ENCODE results near the gene DACT1.

DACT1 gene

GRCh38 chr14:58635091-58635830, 2.5 kb upstream of the DACT1 start:
- no peak for DNase-seq (ENCODE audit: low read depth in 2 of 2)
- TF ChIP-seq, protein P1, sequence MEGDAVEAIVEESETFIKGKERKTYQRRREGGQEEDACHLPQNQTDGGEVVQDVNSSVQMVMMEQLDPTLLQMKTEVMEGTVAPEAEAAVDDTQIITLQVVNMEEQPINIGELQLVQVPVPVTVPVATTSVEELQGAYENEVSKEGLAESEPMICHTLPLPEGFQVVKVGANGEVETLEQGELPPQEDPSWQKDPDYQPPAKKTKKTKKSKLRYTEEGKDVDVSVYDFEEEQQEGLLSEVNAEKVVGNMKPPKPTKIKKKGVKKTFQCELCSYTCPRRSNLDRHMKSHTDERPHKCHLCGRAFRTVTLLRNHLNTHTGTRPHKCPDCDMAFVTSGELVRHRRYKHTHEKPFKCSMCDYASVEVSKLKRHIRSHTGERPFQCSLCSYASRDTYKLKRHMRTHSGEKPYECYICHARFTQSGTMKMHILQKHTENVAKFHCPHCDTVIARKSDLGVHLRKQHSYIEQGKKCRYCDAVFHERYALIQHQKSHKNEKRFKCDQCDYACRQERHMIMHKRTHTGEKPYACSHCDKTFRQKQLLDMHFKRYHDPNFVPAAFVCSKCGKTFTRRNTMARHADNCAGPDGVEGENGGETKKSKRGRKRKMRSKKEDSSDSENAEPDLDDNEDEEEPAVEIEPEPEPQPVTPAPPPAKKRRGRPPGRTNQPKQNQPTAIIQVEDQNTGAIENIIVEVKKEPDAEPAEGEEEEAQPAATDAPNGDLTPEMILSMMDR (IDR thresholded peaks at IDR 0.05; ENCODE audit: low read depth, low read length), result no peak
- no peak overlapping the region for H3K4me3 ChIP-seq (replicated peaks in 1 of 2; ENCODE audit: low read depth in 2 of 2, low read length in 2 of 2)

- TF ChIP-seq, protein P1 (IDR thresholded peaks at IDR 0.05; ENCODE audit: low read depth, low read length), result no peak
- DNase-seq (ENCODE audit: low read depth in 2 of 2), result no peak
Observed at GRCh38 chr14:58636129-58636528, 1.6 kb upstream of the DACT1 start.

GRCh38 chr14:58637040-58637390, 747 bp upstream of the DACT1 start:
- TF ChIP-seq, protein P1 (IDR thresholded peaks at IDR 0.05; ENCODE audit: low read depth, low read length), result no peak
- peak; percentile 75 to 91 for DNase-seq (ENCODE audit: low read depth in 2 of 2)
- peak overlapping the region; percentile 64 to 73 for H3K4me3 ChIP-seq (replicated peaks in 1 of 2; ENCODE audit: low read depth in 2 of 2, low read length in 2 of 2)

More at GRCh38 chr14:58636129-58636528, 1.6 kb upstream of the DACT1 start:
- no peak overlapping the region for H3K4me3 ChIP-seq (replicated peaks in 1 of 2; ENCODE audit: low read depth in 2 of 2, low read length in 2 of 2)

DNA sequence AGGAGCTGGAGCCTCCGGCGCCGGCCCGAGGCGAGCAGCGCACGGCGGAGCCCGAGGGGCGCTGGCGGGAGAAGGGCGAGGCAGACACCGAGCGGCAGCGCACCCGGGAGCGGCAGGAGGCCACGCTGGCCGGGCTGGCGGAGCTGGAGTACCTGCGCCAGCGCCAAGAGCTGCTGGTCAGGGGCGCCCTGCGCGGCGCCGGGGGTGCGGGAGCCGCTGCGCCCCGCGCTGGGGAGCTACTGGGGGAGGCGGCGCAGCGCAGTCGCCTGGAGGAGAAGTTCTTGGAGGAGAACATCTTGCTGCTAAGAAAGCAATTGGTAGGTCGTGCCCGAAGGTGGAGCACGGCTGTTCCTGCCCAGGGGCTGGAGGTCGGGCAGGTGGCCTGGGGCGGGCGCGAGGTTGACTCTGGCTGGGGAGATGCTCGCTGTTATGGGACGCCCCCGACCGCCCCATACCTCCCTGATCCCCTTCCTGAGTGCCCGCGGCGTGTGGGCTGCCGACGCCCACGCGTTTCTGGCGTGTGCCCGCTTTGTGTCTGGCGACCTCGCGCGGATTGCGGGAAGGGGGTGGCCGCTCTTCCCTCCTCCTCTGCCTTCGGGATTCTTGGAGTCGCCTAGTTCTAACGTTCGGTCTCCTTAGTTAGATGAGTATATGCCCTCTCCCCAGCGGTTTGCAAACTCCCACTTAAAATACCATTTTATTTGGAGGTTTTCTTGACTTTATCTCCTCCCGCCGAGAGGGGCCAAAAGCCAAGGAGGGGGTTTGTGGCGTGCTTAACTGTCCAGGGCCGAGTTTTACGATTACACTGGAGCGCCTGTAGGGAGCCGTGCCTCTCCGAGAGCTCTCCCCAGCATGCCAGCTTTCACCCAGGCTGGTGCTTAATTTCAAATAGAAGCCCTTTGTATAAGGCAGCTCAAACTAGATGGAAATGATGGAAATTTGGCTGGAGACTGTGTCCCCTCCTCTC, 752 bp downstream of the DACT1 start:
- peak overlapping the region; percentile 73 to 77 for H3K4me3 ChIP-seq (replicated peaks in 1 of 2; ENCODE audit: low read depth in 2 of 2, low read length in 2 of 2)
- DNase-seq (ENCODE audit: low read depth in 2 of 2), result peak; percentile 42 to 43
- TF ChIP-seq, protein P1 (IDR thresholded peaks at IDR 0.05; ENCODE audit: low read depth, low read length), result peak; percentile 25

GRCh38 chr14:58639198-58639565, 1.4 kb downstream of the DACT1 start:
- TF ChIP-seq, protein P1 (IDR thresholded peaks at IDR 0.05; ENCODE audit: low read depth, low read length), result no peak
- peak overlapping the region; percentile 73 to 77 for H3K4me3 ChIP-seq (replicated peaks in 1 of 2; ENCODE audit: low read depth in 2 of 2, low read length in 2 of 2)
- DNase-seq (ENCODE audit: low read depth in 2 of 2), result no peak

GRCh38 chr14:58639842-58640484, 2.2 kb downstream of the DACT1 start:
- TF ChIP-seq, protein P1 (IDR thresholded peaks at IDR 0.05; ENCODE audit: low read depth, low read length), result peak; percentile 63
- H3K4me3 ChIP-seq (replicated peaks in 1 of 2; ENCODE audit: low read depth in 2 of 2, low read length in 2 of 2), result peak overlapping the region in 1 of 2 donors; percentile 3
- peak; percentile 92 to 94 for DNase-seq (ENCODE audit: low read depth in 2 of 2)

Measured in cardiac fibroblast (primary cell).